ENCODE results near the gene RIPOR2.

DNA sequence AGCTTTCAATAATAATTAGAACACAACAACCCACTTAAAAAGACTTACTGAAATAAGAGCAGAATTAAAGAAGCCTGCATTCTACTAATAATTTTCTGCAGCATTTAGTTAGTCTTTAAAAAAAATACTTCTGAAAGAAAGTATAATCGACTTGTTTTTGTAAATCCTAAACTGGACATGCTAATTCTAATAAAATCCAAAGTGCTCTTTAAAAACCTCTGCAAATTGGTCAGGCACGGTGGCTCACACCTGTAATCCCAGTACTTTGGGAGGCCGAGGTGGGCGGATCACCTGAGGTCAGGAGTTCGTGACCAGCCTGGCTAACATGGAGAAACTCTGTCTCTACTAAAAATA is 79.5 kb downstream of the RIPOR2 start:
- TF ChIP-seq, protein P1, sequence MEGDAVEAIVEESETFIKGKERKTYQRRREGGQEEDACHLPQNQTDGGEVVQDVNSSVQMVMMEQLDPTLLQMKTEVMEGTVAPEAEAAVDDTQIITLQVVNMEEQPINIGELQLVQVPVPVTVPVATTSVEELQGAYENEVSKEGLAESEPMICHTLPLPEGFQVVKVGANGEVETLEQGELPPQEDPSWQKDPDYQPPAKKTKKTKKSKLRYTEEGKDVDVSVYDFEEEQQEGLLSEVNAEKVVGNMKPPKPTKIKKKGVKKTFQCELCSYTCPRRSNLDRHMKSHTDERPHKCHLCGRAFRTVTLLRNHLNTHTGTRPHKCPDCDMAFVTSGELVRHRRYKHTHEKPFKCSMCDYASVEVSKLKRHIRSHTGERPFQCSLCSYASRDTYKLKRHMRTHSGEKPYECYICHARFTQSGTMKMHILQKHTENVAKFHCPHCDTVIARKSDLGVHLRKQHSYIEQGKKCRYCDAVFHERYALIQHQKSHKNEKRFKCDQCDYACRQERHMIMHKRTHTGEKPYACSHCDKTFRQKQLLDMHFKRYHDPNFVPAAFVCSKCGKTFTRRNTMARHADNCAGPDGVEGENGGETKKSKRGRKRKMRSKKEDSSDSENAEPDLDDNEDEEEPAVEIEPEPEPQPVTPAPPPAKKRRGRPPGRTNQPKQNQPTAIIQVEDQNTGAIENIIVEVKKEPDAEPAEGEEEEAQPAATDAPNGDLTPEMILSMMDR (IDR thresholded peaks at IDR 0.05) = no peak
- TF ChIP-seq POLR2A (IDR thresholded peaks at IDR 0.05) (no peak), EP300 (IDR thresholded peaks at IDR 0.05) (no peak)

Measured in tibial nerve (tissue), 4 donors.